SK-N-SH treated with all-trans-retinoic acid at 6 μM for 48 hours (cell line): ENCODE measurements around the gene EFNB2.

ENCODE experiments used
- ATAC-seq: fragments of 200-7000 bp; cut with Tn5 transposase; 3 replicates; pipeline ENCODE4 v1.9.1; 2020; ENCODE audit warnings: mild to moderate bottlenecking, moderate library complexity
- ARNTL ChIP-seq: fragments of 450-650 bp; formaldehyde crosslinking; IDR thresholded peaks from 2 replicates; pipeline ENCODE4 v1.5.0; 2020; ENCODE audit warnings: low read depth, mild to moderate bottlenecking, moderate library complexity, borderline replicate concordance
- BACH2 ChIP-seq: fragments of 250-450 bp; sonication (Bioruptor Pico); IDR thresholded peaks from 2 replicates; pipeline ENCODE4 v1.9.0; 2021; ENCODE audit warnings: mild to moderate bottlenecking, borderline replicate concordance
- CREB5 ChIP-seq: fragments of 250-450 bp; sonication (Bioruptor Pico); IDR thresholded peaks from 2 replicates; pipeline ENCODE4 v1.5.1; 2020; ENCODE audit warnings: low read depth, mild to moderate bottlenecking, moderate library complexity
- CSRNP3 ChIP-seq: fragments of 250-450 bp; sonication (Bioruptor Pico); IDR thresholded peaks from 2 replicates; pipeline ENCODE4 v1.5.1; 2021; ENCODE audit warnings: mild to moderate bottlenecking, moderate library complexity
- ESRRG ChIP-seq: fragments of 250-450 bp; sonication (Bioruptor Pico); IDR thresholded peaks from 2 replicates; pipeline ENCODE4 v1.6.1; 2021; ENCODE audit warnings: mild to moderate bottlenecking
- GLIS3 ChIP-seq: fragments of 250-450 bp; sonication (Bioruptor Pico); IDR thresholded peaks from 2 replicates; pipeline ENCODE4 v1.5.0; 2020; ENCODE audit warnings: mild to moderate bottlenecking, moderate library complexity
- ISL1 ChIP-seq: fragments of 250-450 bp; sonication (Bioruptor Pico); IDR thresholded peaks from 2 replicates; pipeline ENCODE4 v2.1.2; 2022; ENCODE audit warnings: mild to moderate bottlenecking, moderate library complexity
- OSR1 ChIP-seq: fragments of 250-450 bp; sonication (Bioruptor Pico); IDR thresholded peaks from 2 replicates; pipeline ENCODE4 v1.8.0; 2022; ENCODE audit warnings: moderate library complexity, mild to moderate bottlenecking, inconsistent platforms
- POU6F1 ChIP-seq: fragments of 250-450 bp; sonication (Bioruptor Pico); IDR thresholded peaks from 2 replicates; pipeline ENCODE4 v1.8.0; 2021; ENCODE audit warnings: low read depth, mild to moderate bottlenecking, moderate library complexity, borderline replicate concordance
- PPARA ChIP-seq: fragments of 250-450 bp; sonication (Bioruptor Pico); IDR thresholded peaks from 2 replicates; pipeline ENCODE4 v1.5.0; 2020; ENCODE audit warnings: mild to moderate bottlenecking, borderline replicate concordance
- RARB ChIP-seq: fragments of 250-450 bp; sonication (Bioruptor Pico); IDR thresholded peaks from 2 replicates; pipeline ENCODE4 v1.8.0; 2021; ENCODE audit warnings: mild to moderate bottlenecking, moderate library complexity
- SNAI2 ChIP-seq: fragments of 250-450 bp; sonication (Bioruptor Pico); IDR thresholded peaks from 2 replicates; pipeline ENCODE4 v1.5.0; 2020; ENCODE audit warnings: mild to moderate bottlenecking, moderate library complexity
- TCF4 ChIP-seq: fragments of 250-450 bp; sonication (Bioruptor Pico); IDR thresholded peaks from 2 replicates; pipeline ENCODE4 v1.8.0; 2021; ENCODE audit warnings: mild to moderate bottlenecking, moderate library complexity, borderline replicate concordance
- TOX ChIP-seq: fragments of 250-450 bp; sonication (Bioruptor Pico); IDR thresholded peaks from 2 replicates; pipeline ENCODE4 v1.8.0; 2021; ENCODE audit warnings: mild to moderate bottlenecking, moderate library complexity, borderline replicate concordance
- TSHZ2 ChIP-seq: fragments of 250-450 bp; sonication (Bioruptor Pico); IDR thresholded peaks from 2 replicates; pipeline ENCODE4 v1.5.0; 2020; ENCODE audit warnings: mild to moderate bottlenecking, moderate library complexity
- ZC3H10 ChIP-seq: fragments of 250-450 bp; sonication (Bioruptor Pico); IDR thresholded peaks from 2 replicates; pipeline ENCODE4 v1.5.1; 2021; ENCODE audit warnings: mild to moderate bottlenecking, moderate library complexity
- ZFP3 ChIP-seq: fragments of 250-450 bp; sonication (Bioruptor Pico); IDR thresholded peaks from 2 replicates; pipeline ENCODE4 v1.5.0; 2020; ENCODE audit warnings: mild to moderate bottlenecking, moderate library complexity
- ZNF565 ChIP-seq: fragments of 450-650 bp; formaldehyde crosslinking; conservative IDR thresholded peaks from 2 replicates; pipeline ENCODE4 v1.5.0; 2020; ENCODE audit warnings: low read depth, mild to moderate bottlenecking, moderate library complexity
- ZNF70 ChIP-seq: fragments of 450-650 bp; formaldehyde crosslinking; IDR thresholded peaks from 2 replicates; pipeline ENCODE4 v1.5.0; 2020; ENCODE audit warnings: mild to moderate bottlenecking, moderate library complexity

EFNB2 gene

GRCh38 chr13:106470576-106470975, 64.9 kb downstream of the EFNB2 start (continued):
- TF ChIP-seq TSHZ2 (CRISPR knock-in tag): no peak
- no peak for TF ChIP-seq POU6F1
- TF ChIP-seq ZNF70: no peak
- TF ChIP-seq OSR1: no peak
- TF ChIP-seq, all 23 proteins: peak for 0

GRCh38 chr13:106468744-106469590, 66.5 kb downstream of the EFNB2 start:
- no peak for TF ChIP-seq TCF4 (CRISPR knock-in tag)
- no peak for TF ChIP-seq ARNTL (CRISPR knock-in tag)
- TF ChIP-seq CSRNP3 (CRISPR knock-in tag): no peak
- no peak for TF ChIP-seq GLIS3
- no peak for TF ChIP-seq PPARA (CRISPR knock-in tag)
- TF ChIP-seq SNAI2 (CRISPR knock-in tag): no peak
- no peak for TF ChIP-seq RARB (CRISPR knock-in tag)
- TF ChIP-seq OSR1: no peak
- TF ChIP-seq TSHZ2 (CRISPR knock-in tag): no peak
- TF ChIP-seq TOX: no peak
- TF ChIP-seq ZFP3: no peak
- no peak for TF ChIP-seq CREB5 (CRISPR knock-in tag)
- no peak for TF ChIP-seq ISL1
- no peak for TF ChIP-seq ZNF565 (CRISPR knock-in tag)
- ATAC-seq: no peak

- ATAC-seq: no peak
- TF ChIP-seq ISL1 (no peak), TCF4 (CRISPR knock-in tag) (no peak), ESRRG (CRISPR knock-in tag) (no peak), ZFP3 (no peak), POU6F1 (no peak), CSRNP3 (CRISPR knock-in tag) (no peak), BACH2 (CRISPR knock-in tag) (no peak), CREB5 (CRISPR knock-in tag) (no peak), ARNTL (CRISPR knock-in tag) (no peak), ZC3H10 (CRISPR knock-in tag) (no peak), PPARA (CRISPR knock-in tag) (no peak), TOX (no peak)
These were observed 67.3 kb downstream of the EFNB2 start for GRCh38 chr13:106468207-106468606.
